ENCODE results near the gene SYT4. TPM values are rescaled to one million over a fixed set of nuclear protein-coding genes. Genes with fewer than 3 reads are reported as not detected.

Gene SYT4
- total and polyA plus RNA-seq, 2 of the 8 experiments (the other 6 are each of a cell fraction or from before 2014, with no cell fraction given), result 2.4 to 10.2 TPM

DNA sequence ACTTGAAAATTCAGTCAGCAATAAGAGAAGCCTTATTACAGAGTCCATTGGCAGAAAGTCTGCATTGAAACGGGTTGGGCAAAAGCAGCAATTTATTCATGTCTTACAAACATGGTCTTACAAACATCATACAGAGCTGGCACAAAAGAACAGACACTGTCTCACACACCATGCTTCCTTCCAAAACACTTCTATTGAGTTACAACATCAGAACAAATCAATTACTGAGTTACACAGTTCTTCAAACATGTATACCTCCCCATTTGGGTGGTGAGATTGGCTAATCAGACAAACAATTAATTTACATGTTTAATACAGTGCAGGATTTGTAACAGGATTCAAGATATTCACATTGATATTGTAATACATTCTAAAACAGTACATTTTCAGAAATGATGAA, 9.5 kb downstream of the SYT4 start:
- Histone ChIP-seq H3K9ac (replicated peaks in 1 of 4; ENCODE audit: extremely low read depth in 1 of 4, low read depth in 3 of 4, low read length in 3 of 4) (no peak overlapping the region), H3K23me2 (ENCODE audit: low read depth, low read length) (no peaks in the 10 kb centered on the region), H3K4ac (replicated peaks; ENCODE audit: insufficient read length, low read depth, low read length) (no peak overlapping the region), H3K27me3 (replicated peaks in 1 of 4; ENCODE audit: control insufficient read depth in 3 of 4, extremely low read depth in 1 of 4, insufficient read depth in 3 of 4, low read length in 3 of 4) (no peaks in the 10 kb centered on the region), H3K4me3 (ENCODE audit: extremely low read depth in 1 of 4, insufficient read depth in 2 of 4, low read depth in 3 of 4, low read length in 4 of 4) (no peak overlapping the region), H3K14ac (ENCODE audit: insufficient read length) (no peak overlapping the region), H3K56ac (replicated peaks; ENCODE audit: insufficient read length, low read depth, low read length) (no peak overlapping the region), H2AK5ac (ENCODE audit: low read depth, low read length) (no peak overlapping the region), H3K79me2 (ENCODE audit: control insufficient read depth in 1 of 2, insufficient read depth in 2 of 2, low read length in 2 of 2) (no peaks in the 10 kb centered on the region), H2AFZ (ENCODE audit: low read length) (no peak overlapping the region), H3K36me3 (ENCODE audit: control insufficient read depth in 2 of 4, insufficient read depth in 4 of 4, low read length in 3 of 4) (no peaks in the 10 kb centered on the region), H3K23ac (ENCODE audit: insufficient read length) (no peak overlapping the region), H4K91ac (replicated peaks; ENCODE audit: insufficient read length, low read length) (no peak overlapping the region), H3K4me2 (ENCODE audit: insufficient read depth in 1 of 2, low read depth in 2 of 2, low read length in 2 of 2) (no peak overlapping the region), H2BK20ac (ENCODE audit: low read length) (no peak overlapping the region), H3K27ac (ENCODE audit: low read depth, low read length) (no peak overlapping the region), H3K18ac (ENCODE audit: extremely low read depth, low read length) (no peak overlapping the region), H3K4me1 (replicated peaks in 1 of 4; ENCODE audit: control insufficient read depth in 3 of 4, insufficient read depth in 4 of 4, low read length in 3 of 4) (peaks cover 0 to 2% (median 0%) of the 10 kb centered on the region in 4 experiments; a peak in 1 of 7 replicates), H2BK15ac (ENCODE audit: low read length) (no peak overlapping the region), H4K20me1 (replicated peaks in 1 of 2; ENCODE audit: control insufficient read depth in 1 of 2, insufficient read depth in 2 of 2, low read length in 2 of 2) (no peaks in the 10 kb centered on the region), H4K5ac (ENCODE audit: insufficient read length, low read depth, low read length) (no peak overlapping the region), H3K79me1 (ENCODE audit: low read depth, low read length) (no peaks in the 10 kb centered on the region), H3K9me3 (ENCODE audit: insufficient read depth in 2 of 2, low read depth in 1 of 2, low read length in 1 of 2) (0 out of 4 replicates have a peak, but pooled peaks cover 0 to 4% of the 10 kb centered on the region in 2 experiments), H4K8ac (ENCODE audit: extremely low read depth, insufficient read depth, low read length) (no peak overlapping the region), H2BK12ac (ENCODE audit: low read depth, low read length) (no peak overlapping the region), H2BK120ac (replicated peaks; ENCODE audit: low read depth, low read length) (no peak overlapping the region), H2BK5ac (ENCODE audit: low read depth, low read length) (no peak overlapping the region)
- POLR2A ChIA-PET (ENCODE audit: partially characterized antibody), result no interaction called here
- WGBS, 2 experiments (ENCODE audit: extremely low coverage in 1 of 2, insufficient coverage in 1 of 2, insufficient read length in 1 of 2, insufficient replicate concordance in 2 of 2, low coverage in 1 of 2, low lambda C conversion rate in 2 of 2, missing lambda C conversion rate in 1 of 2), result 100% methylated on average over 1 of the region's 1 CpG; no CpG with 5 or more reads in 1 of the 2 experiments
- DNase-seq (ENCODE audit: low read depth in 1 of 2, low spot score in 2 of 2), result no peak
- no peak for FAIRE-seq
- CTCF ChIA-PET (ENCODE audit: partially characterized antibody), result interaction anchor here (1.1 kb wide), 1 partner anchor 671 kb away, joined by 5 read pairs; no protein-coding TSS in a partner anchor
- TF ChIP-seq BRCA1 (IDR thresholded peaks at IDR 0.05; ENCODE audit: low read depth, low read length), result no peak
- TF ChIP-seq SP4 (IDR thresholded peaks at IDR 0.05; ENCODE audit: low read length), result no peak
- no peak for TF ChIP-seq HDAC6 (IDR thresholded peaks at IDR 0.05; ENCODE audit: low read depth, low read length)
- TF ChIP-seq SIX5 (IDR thresholded peaks at IDR 0.05; ENCODE audit: low read depth, low read length), result no peak
- no peak for TF ChIP-seq TAF7 (optimal IDR thresholded peaks at IDR 0.05; ENCODE audit: borderline replicate concordance, low read depth, low read length)
- no peak for TF ChIP-seq CREB1 (IDR thresholded peaks at IDR 0.05)
- TF ChIP-seq TEAD4 (IDR thresholded peaks at IDR 0.05; ENCODE audit: low read depth, low read length), result no peak
- no peak for TF ChIP-seq EP300 (IDR thresholded peaks at IDR 0.05; ENCODE audit: borderline replicate concordance in 1 of 2, low read depth in 2 of 2, low read length in 2 of 2)
- no peak for TF ChIP-seq GABPA (IDR thresholded peaks at IDR 0.05; ENCODE audit: borderline replicate concordance, insufficient read depth, low read length)
- no peak for TF ChIP-seq USF2 (IDR thresholded peaks at IDR 0.05; ENCODE audit: low read length)
- TF ChIP-seq CHD1 (IDR thresholded peaks at IDR 0.05; ENCODE audit: low read depth, low read length), result no peak
- no peak for TF ChIP-seq CBX5 (IDR thresholded peaks at IDR 0.05; ENCODE audit: low read depth, low read length)
- no peak for TF ChIP-seq MAX (IDR thresholded peaks at IDR 0.05)
- no peak for TF ChIP-seq RFX5 (IDR thresholded peaks at IDR 0.05; ENCODE audit: borderline replicate concordance, low read depth, low read length)

Data from H1 (cell line).